H1 (cell line): ENCODE measurements around the gene ARPP21. TPM values are rescaled to one million over a fixed set of nuclear protein-coding genes. Genes with fewer than 3 reads are reported as not detected.

Source experiments
- CBX8 ChIP-seq: fragments of 300-800, 300-1000 bp; sonication (generic); IDR thresholded peaks from 2 replicates; pipeline ENCODE4 v1.7.1; 2016; ENCODE audit warnings: low read depth, low read length, borderline replicate concordance
- POLR2AphosphoS5 ChIP-seq: IDR thresholded peaks from 2 replicates; pipeline ENCODE4 v1.6.1; 2011; ENCODE audit warnings: low read depth, low read length
- polyA plus RNA-seq, 7 experiments: library from polyadenylated mRNA; depleted of rRNA in 3 of 7; stranded (reverse) in 5 of 7; unstranded in 2 of 7; fragments of >200 nt in 5 of 7; fragments of 200-250 nt in 2 of 7; gene quantifications; 1 replicate in 5 of 7; 2 replicates in 1 of 7; 4 replicates in 1 of 7; pipeline versions ENCODE4 v1.2.1 to v1.2.3, GENCODE V29; 2011 to 2013; ENCODE audit warnings: missing spikeins in 2 of 7, mixed read lengths in 2 of 7
- total RNA-seq: library from RNA; stranded (reverse); fragmentation: NEBNext Ultra II Directional; extraction: Animal tissue kit (Norgen Biotek cat#: 25700); gene quantifications from 2 replicates; pipeline ENCODE4 v1.2.1, GENCODE V29; 2021

ARPP21 gene
- total and polyA plus RNA-seq, 2 of the 8 experiments (the other 6 are each of a cell fraction or from before 2014, with no cell fraction given): not detected

- TF ChIP-seq CBX8 (no peak), POLR2AphosphoS5 (no peak)
- TF ChIP-seq, all 59 proteins: peak for 0
These were observed 98.8 kb downstream of the ARPP21 start (continued) for GRCh38 chr3:35737934-35738706.
